ENCODE results near the gene BRME1. TPM values are rescaled to one million over a fixed set of nuclear protein-coding genes. Genes with fewer than 3 reads are reported as not detected.

Gene BRME1
- total and polyA plus RNA-seq, 2 of the 13 experiments (the other 11 are each of a cell fraction or from before 2014, with no cell fraction given): 0.74 to 1.5 TPM

DNA sequence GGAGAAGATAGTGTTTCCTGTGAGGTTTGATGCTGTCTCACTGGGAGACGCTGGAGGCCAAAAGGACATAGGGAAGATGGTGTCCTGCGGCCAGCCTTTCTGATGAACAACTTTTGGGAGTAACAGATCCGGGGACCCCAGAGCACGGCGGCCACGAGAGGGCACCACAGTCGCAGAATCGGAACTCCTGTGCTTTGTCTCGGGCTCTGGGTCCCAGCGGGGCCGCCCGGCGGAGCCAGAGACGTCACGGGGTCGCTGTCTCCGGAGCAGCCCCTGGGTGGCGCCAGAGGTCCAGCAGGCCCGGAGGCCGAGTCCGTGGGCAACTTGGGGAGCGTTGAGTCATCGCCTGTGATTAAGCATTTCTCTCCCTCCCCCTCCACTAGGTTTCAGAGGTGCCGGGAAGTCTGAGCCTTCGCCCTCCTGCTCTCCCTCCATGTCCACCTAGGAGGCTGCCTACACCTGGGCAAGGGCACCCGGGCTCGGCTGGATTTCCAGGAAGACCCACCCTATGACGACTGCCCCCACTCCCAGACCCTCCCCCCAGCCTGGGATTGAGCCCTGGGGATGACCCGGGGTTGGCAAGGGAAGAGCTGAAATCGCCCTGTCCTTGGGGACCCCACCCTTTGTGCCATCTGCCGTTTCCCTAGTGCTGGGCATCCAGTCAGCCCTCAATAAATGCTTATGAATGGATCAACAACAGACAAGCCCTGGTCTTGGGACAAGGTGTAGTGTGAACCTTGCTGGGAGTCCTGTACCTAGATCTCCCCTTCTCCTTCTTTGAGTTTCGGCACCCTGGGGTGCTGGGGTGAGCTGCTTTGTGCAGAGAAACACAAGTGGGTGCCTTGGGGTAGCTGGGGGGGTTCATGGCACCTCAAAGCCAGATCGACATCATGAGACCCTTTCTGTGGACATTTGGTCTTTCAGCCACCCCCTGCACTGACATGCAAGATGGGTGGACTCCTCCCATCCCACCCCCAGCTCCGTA is 25.6 kb downstream of the BRME1 start (continued):
- TF ChIP-seq ZFP1 (CRISPR knock-in tag; IDR thresholded peaks at IDR 0.05) (0 out of 2 replicates have a peak, but pooled peaks have one; percentile 60), RORA (CRISPR knock-in tag; IDR thresholded peaks at IDR 0.05) (no peak), ZMYM3 (CRISPR knock-in tag; IDR thresholded peaks at IDR 0.05) (peak; percentile 18; the same call in 1 of the 2 replicates), SKI (IDR thresholded peaks at IDR 0.05; ENCODE audit: partially characterized antibody) (peak; percentile 79), ZNF333 (CRISPR knock-in tag; IDR thresholded peaks at IDR 0.05; ENCODE audit: borderline replicate concordance) (no peak), ZNF3 (CRISPR knock-in tag; IDR thresholded peaks at IDR 0.05) (peak; percentile 82; the same call in 1 of the 2 replicates), ZNF136 (CRISPR knock-in tag; IDR thresholded peaks at IDR 0.05; ENCODE audit: low read depth) (no peak), MAFK (conservative IDR thresholded peaks at IDR 0.05 in 1 of 2, IDR thresholded peaks at IDR 0.05 in 1 of 2; ENCODE audit: low read length in 2 of 2) (peak in 1 of 2 experiments; percentile 7; a peak in 1 of 4 replicates), GATAD1 (CRISPR knock-in tag; IDR thresholded peaks at IDR 0.05) (peak; percentile 74), KAT2B (IDR thresholded peaks at IDR 0.05; ENCODE audit: borderline replicate concordance, low read depth, low read length) (no peak), HOXA9 (CRISPR knock-in tag; IDR thresholded peaks at IDR 0.05; ENCODE audit: borderline replicate concordance) (no peak), KDM2A (CRISPR knock-in tag; IDR thresholded peaks at IDR 0.05; ENCODE audit: borderline replicate concordance, low read depth) (peak; percentile 90), ZNF543 (CRISPR knock-in tag; IDR thresholded peaks at IDR 0.05) (peak; percentile 35; the same call in 1 of the 2 replicates), ZNF644 (CRISPR knock-in tag; IDR thresholded peaks at IDR 0.05; ENCODE audit: low read depth) (no peak), MIER2 (CRISPR knock-in tag; IDR thresholded peaks at IDR 0.05) (peak; percentile 69; the same call in 1 of the 2 replicates), ETV5 (CRISPR knock-in tag; IDR thresholded peaks at IDR 0.05; ENCODE audit: borderline replicate concordance) (peak; percentile 52; the same call in 1 of the 2 replicates), ZNF292 (CRISPR knock-in tag; IDR thresholded peaks at IDR 0.05; ENCODE audit: borderline replicate concordance, low read depth) (no peak)
- TF ChIP-seq, protein P1, sequence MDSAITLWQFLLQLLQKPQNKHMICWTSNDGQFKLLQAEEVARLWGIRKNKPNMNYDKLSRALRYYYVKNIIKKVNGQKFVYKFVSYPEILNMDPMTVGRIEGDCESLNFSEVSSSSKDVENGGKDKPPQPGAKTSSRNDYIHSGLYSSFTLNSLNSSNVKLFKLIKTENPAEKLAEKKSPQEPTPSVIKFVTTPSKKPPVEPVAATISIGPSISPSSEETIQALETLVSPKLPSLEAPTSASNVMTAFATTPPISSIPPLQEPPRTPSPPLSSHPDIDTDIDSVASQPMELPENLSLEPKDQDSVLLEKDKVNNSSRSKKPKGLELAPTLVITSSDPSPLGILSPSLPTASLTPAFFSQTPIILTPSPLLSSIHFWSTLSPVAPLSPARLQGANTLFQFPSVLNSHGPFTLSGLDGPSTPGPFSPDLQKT (CRISPR knock-in tag; IDR thresholded peaks at IDR 0.05; ENCODE audit: borderline replicate concordance): no peak
- TF ChIP-seq, protein P2, sequence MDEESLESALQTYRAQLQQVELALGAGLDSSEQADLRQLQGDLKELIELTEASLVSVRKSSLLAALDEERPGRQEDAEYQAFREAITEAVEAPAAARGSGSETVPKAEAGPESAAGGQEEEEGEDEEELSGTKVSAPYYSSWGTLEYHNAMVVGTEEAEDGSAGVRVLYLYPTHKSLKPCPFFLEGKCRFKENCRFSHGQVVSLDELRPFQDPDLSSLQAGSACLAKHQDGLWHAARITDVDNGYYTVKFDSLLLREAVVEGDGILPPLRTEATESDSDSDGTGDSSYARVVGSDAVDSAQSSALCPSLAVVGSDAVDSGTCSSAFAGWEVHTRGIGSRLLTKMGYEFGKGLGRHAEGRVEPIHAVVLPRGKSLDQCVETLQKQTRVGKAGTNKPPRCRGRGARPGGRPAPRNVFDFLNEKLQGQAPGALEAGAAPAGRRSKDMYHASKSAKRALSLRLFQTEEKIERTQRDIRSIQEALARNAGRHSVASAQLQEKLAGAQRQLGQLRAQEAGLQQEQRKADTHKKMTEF (CRISPR knock-in tag; IDR thresholded peaks at IDR 0.05): peak; percentile 88
- TF ChIP-seq, protein P3, sequence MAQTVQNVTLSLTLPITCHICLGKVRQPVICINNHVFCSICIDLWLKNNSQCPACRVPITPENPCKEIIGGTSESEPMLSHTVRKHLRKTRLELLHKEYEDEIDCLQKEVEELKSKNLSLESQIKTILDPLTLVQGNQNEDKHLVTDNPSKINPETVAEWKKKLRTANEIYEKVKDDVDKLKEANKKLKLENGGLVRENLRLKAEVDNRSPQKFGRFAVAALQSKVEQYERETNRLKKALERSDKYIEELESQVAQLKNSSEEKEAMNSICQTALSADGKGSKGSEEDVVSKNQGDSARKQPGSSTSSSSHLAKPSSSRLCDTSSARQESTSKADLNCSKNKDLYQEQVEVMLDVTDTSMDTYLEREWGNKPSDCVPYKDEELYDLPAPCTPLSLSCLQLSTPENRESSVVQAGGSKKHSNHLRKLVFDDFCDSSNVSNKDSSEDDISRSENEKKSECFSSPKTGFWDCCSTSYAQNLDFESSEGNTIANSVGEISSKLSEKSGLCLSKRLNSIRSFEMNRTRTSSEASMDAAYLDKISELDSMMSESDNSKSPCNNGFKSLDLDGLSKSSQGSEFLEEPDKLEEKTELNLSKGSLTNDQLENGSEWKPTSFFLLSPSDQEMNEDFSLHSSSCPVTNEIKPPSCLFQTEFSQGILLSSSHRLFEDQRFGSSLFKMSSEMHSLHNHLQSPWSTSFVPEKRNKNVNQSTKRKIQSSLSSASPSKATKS (CRISPR knock-in tag; IDR thresholded peaks at IDR 0.05): no peak
- TF ChIP-seq, protein P4, sequence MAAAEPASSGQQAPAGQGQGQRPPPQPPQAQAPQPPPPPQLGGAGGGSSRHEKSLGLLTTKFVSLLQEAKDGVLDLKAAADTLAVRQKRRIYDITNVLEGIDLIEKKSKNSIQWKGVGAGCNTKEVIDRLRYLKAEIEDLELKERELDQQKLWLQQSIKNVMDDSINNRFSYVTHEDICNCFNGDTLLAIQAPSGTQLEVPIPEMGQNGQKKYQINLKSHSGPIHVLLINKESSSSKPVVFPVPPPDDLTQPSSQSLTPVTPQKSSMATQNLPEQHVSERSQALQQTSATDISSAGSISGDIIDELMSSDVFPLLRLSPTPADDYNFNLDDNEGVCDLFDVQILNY (CRISPR knock-in tag; conservative IDR thresholded peaks at IDR 0.05): no peak
- TF ChIP-seq, protein P5, sequence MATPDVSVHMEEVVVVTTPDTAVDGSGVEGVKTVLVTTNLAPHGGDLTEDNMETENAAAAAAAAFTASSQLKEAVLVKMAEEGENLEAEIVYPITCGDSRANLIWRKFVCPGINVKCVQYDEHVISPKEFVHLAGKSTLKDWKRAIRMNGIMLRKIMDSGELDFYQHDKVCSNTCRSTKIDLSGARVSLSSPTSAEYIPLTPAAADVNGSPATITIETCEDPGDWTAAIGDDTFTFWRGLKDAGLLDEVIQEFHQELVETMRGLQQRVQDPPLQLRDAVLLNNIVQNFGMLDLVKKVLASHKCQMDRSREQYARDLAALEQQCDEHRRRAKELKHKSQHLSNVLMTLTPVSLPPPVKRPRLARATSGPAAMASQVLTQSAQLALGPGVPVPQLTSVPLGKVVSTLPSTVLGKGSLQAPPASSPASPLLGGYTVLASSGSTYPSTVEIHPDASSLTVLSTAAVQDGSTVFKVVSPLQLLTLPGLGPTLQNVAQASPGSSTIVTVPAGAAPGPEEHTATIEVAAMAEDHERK (CRISPR knock-in tag; IDR thresholded peaks at IDR 0.05; ENCODE audit: low read depth): no peak
